ENCODE results near the gene RND1. TPM values are rescaled to one million over a fixed set of nuclear protein-coding genes. Genes with fewer than 3 reads are reported as not detected.

The RND1 gene
- total and polyA plus RNA-seq, 2 of the 13 experiments (the other 11 are each of a cell fraction or from before 2014, with no cell fraction given) = 1.8 to 1.9 TPM

- TF ChIP-seq, protein P1, sequence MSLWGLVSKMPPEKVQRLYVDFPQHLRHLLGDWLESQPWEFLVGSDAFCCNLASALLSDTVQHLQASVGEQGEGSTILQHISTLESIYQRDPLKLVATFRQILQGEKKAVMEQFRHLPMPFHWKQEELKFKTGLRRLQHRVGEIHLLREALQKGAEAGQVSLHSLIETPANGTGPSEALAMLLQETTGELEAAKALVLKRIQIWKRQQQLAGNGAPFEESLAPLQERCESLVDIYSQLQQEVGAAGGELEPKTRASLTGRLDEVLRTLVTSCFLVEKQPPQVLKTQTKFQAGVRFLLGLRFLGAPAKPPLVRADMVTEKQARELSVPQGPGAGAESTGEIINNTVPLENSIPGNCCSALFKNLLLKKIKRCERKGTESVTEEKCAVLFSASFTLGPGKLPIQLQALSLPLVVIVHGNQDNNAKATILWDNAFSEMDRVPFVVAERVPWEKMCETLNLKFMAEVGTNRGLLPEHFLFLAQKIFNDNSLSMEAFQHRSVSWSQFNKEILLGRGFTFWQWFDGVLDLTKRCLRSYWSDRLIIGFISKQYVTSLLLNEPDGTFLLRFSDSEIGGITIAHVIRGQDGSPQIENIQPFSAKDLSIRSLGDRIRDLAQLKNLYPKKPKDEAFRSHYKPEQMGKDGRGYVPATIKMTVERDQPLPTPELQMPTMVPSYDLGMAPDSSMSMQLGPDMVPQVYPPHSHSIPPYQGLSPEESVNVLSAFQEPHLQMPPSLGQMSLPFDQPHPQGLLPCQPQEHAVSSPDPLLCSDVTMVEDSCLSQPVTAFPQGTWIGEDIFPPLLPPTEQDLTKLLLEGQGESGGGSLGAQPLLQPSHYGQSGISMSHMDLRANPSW (CRISPR knock-in tag; IDR thresholded peaks at IDR 0.05; ENCODE audit: borderline replicate concordance) = no peak
- TF ChIP-seq ZNF607 (CRISPR knock-in tag; IDR thresholded peaks at IDR 0.05; ENCODE audit: borderline replicate concordance) = no peak
- peak; percentile 39; the same call in 1 of the 2 replicates for TF ChIP-seq MYC (CRISPR knock-in tag; IDR thresholded peaks at IDR 0.05; ENCODE audit: borderline replicate concordance)
- no peak for TF ChIP-seq ZKSCAN1 (IDR thresholded peaks at IDR 0.05; ENCODE audit: low read length)
- no peak for TF ChIP-seq ZBTB8A (CRISPR knock-in tag; IDR thresholded peaks at IDR 0.05; ENCODE audit: borderline replicate concordance, low read depth)
- no peak for TF ChIP-seq ZNF574 (CRISPR knock-in tag; IDR thresholded peaks at IDR 0.05)
- peak; percentile 26; the same call in 1 of the 2 replicates for TF ChIP-seq CEBPB (IDR thresholded peaks at IDR 0.05; ENCODE audit: borderline replicate concordance, low read depth, low read length)
- no peak for TF ChIP-seq ZSCAN9 (CRISPR knock-in tag; IDR thresholded peaks at IDR 0.05; ENCODE audit: borderline replicate concordance)
- TF ChIP-seq ARID3A (IDR thresholded peaks at IDR 0.05; ENCODE audit: low read depth, low read length) = no peak
- TF ChIP-seq, protein P2, sequence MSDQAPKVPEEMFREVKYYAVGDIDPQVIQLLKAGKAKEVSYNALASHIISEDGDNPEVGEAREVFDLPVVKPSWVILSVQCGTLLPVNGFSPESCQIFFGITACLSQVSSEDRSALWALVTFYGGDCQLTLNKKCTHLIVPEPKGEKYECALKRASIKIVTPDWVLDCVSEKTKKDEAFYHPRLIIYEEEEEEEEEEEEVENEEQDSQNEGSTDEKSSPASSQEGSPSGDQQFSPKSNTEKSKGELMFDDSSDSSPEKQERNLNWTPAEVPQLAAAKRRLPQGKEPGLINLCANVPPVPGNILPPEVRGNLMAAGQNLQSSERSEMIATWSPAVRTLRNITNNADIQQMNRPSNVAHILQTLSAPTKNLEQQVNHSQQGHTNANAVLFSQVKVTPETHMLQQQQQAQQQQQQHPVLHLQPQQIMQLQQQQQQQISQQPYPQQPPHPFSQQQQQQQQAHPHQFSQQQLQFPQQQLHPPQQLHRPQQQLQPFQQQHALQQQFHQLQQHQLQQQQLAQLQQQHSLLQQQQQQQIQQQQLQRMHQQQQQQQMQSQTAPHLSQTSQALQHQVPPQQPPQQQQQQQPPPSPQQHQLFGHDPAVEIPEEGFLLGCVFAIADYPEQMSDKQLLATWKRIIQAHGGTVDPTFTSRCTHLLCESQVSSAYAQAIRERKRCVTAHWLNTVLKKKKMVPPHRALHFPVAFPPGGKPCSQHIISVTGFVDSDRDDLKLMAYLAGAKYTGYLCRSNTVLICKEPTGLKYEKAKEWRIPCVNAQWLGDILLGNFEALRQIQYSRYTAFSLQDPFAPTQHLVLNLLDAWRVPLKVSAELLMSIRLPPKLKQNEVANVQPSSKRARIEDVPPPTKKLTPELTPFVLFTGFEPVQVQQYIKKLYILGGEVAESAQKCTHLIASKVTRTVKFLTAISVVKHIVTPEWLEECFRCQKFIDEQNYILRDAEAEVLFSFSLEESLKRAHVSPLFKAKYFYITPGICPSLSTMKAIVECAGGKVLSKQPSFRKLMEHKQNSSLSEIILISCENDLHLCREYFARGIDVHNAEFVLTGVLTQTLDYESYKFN (CRISPR knock-in tag; conservative IDR thresholded peaks at IDR 0.05) = peak; percentile 18; the same call in 1 of the 2 replicates
Observed at GRCh38 chr12:48903363-48903981, 37.8 kb upstream of the RND1 start (continued).

Data from HepG2 (cell line).